ENCODE results near the gene POU6F2. TPM values are rescaled to one million over a fixed set of nuclear protein-coding genes. Genes with fewer than 3 reads are reported as not detected.

Gene POU6F2
- total and polyA plus RNA-seq, 12 donors: 0.03 to 0.31 (median 0.19) TPM; not detected in 9

GRCh38 chr7:39261771-39262170, 284.1 kb downstream of the POU6F2 start:
- Histone ChIP-seq H3K4me3 (no peak overlapping the region), H3K9me3 (replicated peaks in 1 of 3) (no peaks in the 10 kb centered on the region), H3K27ac (no peak overlapping the region), H3K4me1 (replicated peaks in 1 of 2) (no peaks in the 10 kb centered on the region), H3K36me3 (replicated peaks in 1 of 2) (no peaks in the 10 kb centered on the region), H3K27me3 (no peaks in the 10 kb centered on the region)
- intact Hi-C loops (cut with DNase I): no loop called here
- TF ChIP-seq CTCF (IDR thresholded peaks at IDR 0.05): no peak
- no peak for TF ChIP-seq POLR2A (IDR thresholded peaks at IDR 0.05)
- 82 to 93% (median 86%) methylated on average over 2 of the region's 2 CpGs for WGBS, 4 donors
- no peak for DNase-seq

GRCh38 chr7:39265641-39266591, 288.2 kb downstream of the POU6F2 start:
- intact Hi-C loops (cut with DNase I): no loop called here

GRCh38 chr7:39269034-39269433, 291.3 kb downstream of the POU6F2 start:
- 50 to 63% (median 59%) methylated on average over 2 of the region's 2 CpGs for WGBS, 4 donors

More at GRCh38 chr7:39265641-39266591, 288.2 kb downstream of the POU6F2 start:
- no peaks in the 10 kb centered on the region for H3K27me3 ChIP-seq
- TF ChIP-seq CTCF (IDR thresholded peaks at IDR 0.05): no peak
- no peak for TF ChIP-seq POLR2A (IDR thresholded peaks at IDR 0.05)
- H3K27ac ChIP-seq: no peak overlapping the region
- DNase-seq: no peak
- no peaks in the 10 kb centered on the region for H3K36me3 ChIP-seq (replicated peaks in 1 of 2)
- H3K9me3 ChIP-seq (replicated peaks in 1 of 3): no peaks in the 10 kb centered on the region
- H3K4me3 ChIP-seq: no peak overlapping the region
- 57 to 72% (median 65%) methylated on average over 9 of the region's 9 CpGs for WGBS, 4 donors
- no peaks in the 10 kb centered on the region for H3K4me1 ChIP-seq (replicated peaks in 1 of 2)

More at GRCh38 chr7:39269034-39269433, 291.3 kb downstream of the POU6F2 start:
- H3K4me1 ChIP-seq (replicated peaks in 1 of 2): no peaks in the 10 kb centered on the region
- no peaks in the 10 kb centered on the region for H3K27me3 ChIP-seq
- no peak overlapping the region for H3K27ac ChIP-seq
- no peaks in the 10 kb centered on the region for H3K9me3 ChIP-seq (replicated peaks in 1 of 3)
- H3K36me3 ChIP-seq (replicated peaks in 1 of 2): no peaks in the 10 kb centered on the region
- TF ChIP-seq POLR2A (IDR thresholded peaks at IDR 0.05) (no peak), CTCF (IDR thresholded peaks at IDR 0.05) (no peak)
- H3K4me3 ChIP-seq: no peak overlapping the region
- intact Hi-C loops (cut with DNase I): no loop called here
- DNase-seq: no peak
